ENCODE data around the gene TAGLN2.
"Not testable (repeated sequence)": the region's sequence is repeated elsewhere in the genome, so short reads cannot be mapped to it uniquely, and the experiment has no call there.

Gene TAGLN2

DNA sequence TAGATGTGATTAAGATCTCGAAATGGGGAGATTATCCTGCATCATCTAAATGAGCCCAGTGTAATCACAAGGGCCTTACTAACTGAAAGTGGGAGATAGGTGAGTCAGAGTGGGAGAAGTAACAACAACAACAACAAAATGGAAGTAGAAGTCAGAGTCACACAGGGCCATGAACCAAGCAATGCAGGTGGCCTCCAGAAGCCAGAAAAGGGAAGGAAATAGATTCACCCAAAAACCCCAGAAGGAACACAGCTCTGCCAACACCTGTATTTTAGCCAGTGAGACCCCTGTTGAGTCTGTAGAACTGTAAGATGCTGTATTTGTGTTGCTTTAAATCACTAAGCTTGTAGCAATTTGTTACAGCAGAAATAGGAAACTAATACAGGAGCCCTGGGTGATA is 4.1 kb downstream of the TAGLN2 start:
- no peak for DNase-seq (ENCODE audit: low read depth)

DNA sequence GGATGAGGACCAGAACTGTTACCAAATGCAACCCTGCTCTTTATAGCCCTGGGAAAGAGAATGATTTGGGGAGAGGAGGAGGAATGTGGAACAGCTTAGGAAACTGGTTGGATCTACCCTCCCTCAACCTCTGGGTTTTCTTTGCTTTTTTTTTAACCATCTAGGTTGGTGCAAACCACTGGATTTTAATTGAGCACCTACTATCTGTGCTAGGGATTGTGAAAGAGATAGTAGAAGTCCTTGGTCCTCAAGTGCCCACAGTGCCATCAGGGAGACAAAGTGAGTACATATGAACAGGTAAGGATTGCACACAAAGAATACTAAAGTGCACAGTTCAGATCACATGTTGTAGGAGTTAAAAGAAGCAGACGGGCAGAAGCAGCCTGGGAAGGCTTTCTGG is 4.7 kb downstream of the TAGLN2 start:
- DNase-seq (ENCODE audit: low read depth): no peak

DNA sequence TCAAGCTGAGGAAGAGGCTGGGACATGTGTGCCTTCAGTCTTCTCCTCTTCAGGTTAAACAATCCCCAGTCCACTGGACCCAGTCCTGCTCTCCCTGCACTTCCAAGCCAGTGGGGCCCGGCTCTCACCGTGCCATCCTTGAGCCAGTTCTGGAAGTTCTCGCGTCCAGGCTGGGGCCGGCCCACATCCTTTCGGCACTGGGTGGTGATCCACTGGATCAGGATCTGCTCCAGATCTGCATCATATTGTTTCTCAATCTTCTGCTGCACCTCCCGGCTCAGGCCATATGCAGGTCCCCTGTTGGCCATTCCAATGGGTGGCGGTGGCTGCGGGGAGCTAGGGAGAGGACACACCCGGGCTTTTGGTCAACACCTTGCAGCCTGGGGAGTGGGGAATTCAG is 5.1 kb downstream of the TAGLN2 start:
- DNase-seq (ENCODE audit: low read depth): no peak

DNA sequence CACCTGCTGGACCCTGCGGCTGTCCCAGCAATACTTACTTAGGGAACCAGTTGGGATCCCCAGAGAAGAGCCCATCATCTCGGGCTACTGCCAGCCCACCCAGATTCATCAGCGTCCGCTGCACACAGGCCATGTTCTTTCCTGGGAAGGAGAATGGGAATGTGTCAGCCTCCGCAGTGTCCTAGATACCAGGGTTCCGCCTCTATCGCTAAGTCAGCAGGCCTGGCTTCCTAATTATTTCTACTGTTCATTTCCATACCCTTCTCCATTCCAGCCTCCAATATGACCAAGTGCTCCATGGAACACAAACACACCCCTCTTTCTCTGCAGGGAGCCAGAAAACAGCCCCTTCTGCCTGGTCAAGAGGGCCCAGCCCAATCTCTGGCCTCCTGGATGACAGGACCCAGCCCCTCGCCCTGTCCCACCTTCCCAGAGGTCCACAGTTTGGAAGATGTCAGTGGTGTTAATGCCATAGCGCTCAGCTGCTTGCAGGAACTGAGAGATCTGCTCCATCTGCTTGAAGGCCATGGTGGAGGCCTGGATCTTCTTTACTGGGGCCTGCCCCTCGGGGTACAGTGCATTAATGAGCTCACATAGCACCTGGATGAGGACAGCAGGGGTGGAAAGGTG is 6.0 kb downstream of the TAGLN2 start:
- DNase-seq (ENCODE audit: low read depth): no peak

DNA sequence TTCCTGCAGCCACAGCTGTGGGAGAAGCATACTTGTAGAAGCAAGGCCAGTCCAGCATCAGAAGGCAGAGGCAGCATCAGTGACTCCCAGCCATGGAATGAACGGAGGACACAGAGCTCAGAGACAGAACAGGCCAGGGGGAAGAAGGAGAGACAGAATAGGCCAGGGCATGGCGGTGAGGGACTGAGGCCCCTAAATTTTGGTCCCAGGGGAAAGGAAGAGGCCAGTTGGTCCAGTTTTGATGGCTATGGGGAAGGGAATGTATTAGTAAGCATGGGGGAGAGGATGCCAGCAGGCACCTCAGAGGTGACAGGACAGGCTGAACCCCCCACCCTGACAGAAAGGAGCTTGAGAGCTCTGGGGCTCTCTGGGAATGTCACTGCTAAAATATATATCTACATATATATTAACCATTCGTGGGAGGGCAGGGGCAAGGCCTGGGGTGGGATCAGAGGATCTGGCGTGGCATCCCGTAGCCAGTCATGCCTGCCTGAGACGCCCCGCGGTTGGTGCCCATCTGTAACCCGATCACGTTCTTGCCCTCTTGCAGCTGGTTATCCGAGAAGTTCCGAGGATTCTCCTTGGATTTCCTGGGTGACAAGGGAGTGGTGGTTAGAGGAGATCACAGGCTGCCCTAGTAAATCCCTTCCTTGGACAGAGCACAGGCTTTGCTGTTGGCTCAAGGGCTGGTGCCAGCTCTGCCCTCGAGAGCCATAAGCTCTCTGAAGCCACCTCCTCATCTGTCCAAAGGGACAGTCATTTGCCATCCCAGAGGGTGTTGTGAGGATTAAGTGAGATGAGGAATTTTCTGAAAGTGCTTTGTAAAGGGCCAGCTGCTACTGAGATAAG is 6.7 kb downstream of the TAGLN2 start:
- no peak for DNase-seq (ENCODE audit: low read depth)

DNA sequence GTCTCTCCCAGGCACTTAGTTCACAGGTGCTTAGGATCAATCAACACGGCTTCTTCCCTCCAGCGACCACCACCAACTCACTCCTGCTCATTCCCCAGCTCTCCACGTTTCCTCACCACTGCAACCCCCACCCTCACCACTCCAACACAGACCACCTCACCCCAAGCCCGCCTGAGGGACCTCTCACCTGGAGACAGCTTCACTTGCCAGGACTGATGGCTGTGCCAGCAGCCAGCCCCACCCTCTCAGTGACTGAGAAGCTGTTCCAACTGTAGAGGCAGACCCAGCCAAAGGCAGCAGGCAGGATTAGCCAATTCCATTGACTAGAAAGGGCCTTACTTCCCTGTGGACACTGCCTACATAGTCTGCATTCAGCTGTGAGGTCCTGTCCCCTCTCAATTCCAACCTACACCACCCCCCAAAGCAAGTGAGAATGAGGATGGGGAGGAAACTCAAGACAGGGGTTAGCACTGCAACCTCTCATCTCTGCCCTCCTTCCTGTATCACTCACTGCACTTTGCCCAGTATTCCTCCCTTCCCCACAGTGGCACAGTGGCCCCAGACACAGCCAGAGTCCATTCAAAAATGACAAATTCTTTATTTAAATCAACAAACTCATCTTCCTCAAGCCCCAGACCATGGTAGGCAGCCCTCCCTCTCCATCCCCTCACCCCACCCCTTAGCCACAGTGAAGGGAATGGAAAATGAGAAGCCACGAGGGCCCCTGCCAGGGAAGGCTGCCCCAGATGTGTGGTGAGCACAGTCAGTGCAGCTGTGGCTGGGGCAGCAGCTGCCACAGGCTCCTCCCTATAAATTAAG is 7.6 kb downstream of the TAGLN2 start:
- no peak for DNase-seq (ENCODE audit: low read depth)

DNA sequence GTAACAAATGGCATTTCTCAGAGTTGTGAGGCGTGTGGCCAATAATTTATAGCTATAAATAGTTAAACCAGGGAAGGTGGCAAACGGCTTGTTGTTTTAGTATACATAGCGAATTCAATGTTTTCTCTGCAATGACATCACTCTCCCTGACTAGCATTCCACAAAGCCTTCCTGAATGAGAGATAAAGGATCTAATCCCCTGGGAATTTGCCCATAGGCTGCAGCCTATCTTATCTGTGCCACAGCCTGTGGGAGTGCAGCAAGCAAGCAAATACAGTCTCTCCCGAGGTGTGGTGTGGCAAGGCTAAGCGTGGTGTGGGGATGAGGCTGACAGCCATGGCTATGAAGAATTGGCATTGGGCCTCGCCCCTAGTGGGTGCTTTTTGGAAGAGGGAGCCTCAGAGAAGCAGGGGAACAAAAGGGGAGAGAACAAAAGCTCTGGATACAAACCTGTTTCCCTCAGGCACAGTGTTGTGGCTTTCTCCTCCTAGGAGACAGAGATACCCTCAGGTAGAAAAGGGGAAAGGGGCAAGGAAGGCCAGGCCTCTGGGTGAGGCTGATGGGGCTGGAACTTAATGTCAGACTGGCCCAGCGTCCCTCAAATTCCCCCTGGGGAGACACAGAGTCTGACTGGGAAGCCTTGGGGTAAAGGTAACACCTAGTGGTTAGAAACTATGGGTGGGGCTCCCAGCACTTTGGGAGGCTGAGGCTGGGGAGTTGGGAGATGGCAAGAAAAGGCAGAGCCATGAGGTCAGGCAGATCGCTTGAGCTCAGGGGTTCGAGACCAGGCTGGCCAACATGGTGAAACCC is 8.9 kb downstream of the TAGLN2 start:
- DNase-seq (ENCODE audit: low read depth): no peak

DNA sequence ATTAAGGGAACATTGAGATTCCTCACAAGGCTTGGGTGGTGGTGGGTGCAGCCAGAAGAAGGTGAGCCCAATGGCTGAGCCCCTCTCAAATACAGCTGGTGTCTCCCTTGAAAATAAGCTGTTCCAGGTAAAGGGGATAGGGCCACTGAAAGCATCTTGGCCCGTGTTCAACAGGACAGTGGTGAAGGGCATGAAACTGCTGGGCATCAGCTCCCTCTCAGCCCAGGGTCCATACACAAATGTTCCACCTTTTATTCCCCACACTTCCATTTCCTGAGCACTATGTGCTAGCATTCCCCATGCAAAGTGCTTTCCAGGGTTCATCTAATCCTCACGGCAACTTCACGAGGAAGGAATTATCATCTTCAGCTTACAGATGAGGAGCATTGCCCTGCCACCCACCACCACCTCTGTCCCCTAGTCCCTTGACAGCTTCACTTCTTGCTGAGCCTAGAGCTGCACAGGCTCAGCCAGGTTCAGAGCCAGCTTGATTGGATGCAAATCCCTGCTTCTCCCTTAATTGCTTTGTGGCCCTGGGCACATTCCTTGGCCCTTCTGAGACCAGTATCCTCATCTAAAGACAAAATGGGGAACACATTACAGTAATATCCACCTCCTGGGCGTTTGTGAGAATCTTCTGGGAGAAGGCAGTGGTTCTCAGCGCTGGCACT is 9.6 kb downstream of the TAGLN2 start:
- DNase-seq (ENCODE audit: low read depth): no peak

DNA sequence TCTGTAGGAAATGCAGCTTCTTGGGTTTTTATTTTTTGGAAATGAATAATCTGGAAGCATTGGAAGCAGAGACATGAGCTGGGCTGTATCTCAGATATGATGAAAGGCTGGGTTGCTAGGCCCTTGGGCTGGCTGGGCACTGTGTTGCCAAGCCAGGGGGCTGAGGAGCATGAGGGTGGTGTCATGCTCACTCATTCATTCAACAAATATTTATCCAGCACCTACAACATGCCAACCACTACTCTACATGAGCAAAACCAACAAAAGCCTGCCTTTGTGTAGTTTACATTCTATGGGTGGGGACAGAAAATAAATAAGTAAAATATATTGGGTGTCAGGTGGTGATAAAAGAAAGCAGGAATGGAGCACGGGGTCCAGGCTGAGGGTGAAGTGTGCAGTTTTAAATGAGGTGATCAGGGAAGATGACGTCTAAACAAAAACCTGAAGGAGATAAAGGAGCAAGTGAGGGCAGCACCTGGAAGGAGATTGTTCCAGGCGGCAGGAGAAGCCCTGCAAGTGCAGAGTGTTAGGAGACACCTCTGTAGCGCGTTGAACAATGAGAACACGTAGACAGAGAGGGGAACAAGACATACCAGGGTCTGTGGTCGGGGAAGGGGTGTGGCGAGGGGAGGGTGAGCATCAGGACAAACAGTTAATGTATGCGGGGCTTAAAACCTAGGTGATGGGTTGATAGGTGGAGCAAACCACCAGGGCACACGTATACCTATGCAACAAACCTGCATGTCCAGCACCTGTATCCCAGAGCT is 10.9 kb downstream of the TAGLN2 start:
- DNase-seq (ENCODE audit: low read depth): no peak

DNA sequence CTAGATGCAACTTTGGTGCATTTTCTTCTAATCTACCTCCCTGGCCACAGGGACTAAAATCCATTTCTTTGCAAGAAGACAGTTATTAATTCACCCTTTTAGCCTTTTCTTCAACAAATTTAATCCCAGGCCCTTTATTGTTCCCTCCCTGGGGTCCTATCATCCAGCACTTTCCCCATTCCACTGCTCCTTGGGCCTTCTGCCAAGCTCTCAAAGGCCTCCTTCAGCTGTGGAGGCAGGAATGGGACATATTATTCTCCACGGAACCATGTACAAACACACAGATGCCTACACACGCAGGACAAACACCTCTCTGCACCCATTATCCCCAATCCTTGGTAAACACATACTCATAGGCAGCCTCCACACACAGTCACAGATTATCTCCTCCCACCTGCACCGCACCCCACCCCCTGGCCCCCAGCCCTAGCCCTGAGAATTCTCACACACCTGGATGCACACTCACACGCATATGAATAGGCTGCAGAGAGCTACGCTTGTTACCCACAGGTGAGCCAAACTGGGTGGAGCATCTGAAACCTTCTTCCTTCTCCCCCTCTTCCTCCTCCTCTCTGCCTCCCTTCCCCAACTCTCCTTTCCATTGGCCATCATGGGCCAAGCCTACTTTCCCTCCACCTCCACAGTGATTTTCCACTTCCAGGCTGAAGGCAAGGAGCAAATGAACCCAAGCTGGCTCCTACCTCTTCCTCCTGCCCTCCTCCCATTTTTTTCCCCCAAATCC is 11.7 kb downstream of the TAGLN2 start:
- DNase-seq (ENCODE audit: low read depth): no peak

DNA sequence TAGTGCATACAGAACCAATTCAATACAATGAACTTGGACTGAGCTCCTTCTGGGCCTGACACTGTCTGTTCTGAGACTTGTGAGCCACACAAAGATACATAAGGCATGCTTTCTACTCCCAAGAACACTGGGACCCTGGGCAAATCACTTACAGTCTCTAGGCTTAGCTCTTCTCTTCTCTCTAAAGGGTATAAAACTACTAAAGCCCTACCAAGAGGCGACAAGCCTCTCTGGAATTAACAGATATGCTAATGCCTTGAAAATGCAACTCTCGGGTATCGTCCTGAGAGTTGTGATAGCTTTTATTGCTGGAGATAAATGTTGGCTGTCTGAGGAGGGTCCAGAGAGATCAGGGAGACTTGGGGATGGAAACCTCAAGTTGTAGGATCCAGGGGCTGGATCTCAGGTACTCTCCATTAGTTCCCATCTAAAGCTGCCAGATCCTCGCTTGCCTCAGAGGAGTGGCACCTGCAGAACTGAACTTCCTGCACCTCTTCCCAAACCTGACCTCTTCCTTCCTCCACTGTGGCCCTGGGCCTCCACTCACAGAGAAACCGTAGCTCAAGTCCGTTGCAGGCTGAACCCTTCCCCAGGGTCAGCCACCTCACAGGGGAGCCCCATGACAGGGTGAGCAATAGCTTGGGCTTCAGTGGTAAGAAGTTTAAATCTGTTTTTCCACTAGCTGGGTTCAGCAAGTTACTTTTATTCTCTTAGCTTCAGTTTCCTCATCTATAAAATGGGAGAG is 13.8 kb downstream of the TAGLN2 start:
- no peak for DNase-seq (ENCODE audit: low read depth)

DNA sequence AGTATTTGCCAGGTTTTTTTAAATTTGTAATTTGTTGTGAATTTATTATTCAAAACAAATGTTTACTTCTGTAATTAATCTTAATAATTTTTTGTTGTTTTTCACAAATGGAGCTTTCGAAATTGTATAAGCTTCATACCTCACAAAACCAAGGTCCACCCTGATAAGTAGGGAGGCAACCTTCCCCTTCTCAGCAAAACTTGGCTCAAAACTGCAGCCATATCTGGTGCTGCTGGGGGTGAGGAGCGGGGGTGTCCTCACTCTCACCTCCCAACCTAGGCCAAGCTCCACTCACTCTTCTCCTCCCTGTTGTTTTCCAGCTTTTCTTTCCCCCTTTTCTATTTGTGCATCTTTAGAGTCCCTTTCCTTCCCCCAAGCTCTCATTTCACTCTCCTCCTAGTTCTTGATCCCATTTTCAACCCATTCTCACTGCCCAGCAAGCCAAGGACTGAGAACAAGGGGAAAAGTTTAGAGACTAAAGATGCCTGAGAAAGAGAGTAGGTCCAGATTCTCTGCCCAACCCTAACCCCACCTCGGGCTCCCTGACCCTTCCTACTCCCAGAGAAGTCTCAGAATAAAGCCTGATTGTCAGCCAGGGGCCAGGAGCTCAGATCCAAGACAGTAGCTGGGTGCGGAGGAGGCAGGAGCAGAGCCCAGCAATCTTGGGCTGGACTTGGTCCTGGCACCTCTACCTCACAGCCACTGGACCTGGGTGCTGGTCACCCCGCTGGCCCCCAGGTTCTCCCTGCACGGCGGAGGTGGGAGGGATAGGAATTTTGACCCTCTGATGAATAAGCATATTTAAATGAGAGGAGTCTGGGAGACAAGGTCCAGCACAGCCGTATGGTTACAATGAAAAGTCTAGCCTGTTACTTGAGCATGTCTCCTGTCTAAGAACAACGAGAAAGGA is 17.0 kb downstream of the TAGLN2 start:
- DNase-seq (ENCODE audit: low read depth): no peak

DNA sequence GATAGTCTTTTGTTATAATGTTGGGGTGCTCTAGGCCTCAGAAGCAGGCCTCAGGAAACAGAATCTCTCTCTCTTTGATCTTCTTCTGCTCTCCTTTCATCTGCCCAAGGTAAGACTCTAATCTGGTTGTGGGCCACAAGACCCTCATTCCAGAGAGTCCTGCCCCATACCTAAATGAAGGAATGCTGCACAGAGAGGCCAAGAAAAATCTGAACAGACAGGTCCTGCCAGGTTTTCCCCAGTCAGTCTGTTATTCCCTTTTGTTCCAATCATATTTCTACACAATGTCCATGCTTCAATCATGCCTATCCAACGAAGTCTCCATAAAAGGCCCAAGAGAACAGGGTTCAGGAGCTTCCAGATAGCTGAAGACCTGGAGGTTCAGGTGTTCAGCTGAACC is 18.3 kb downstream of the TAGLN2 start:
- DNase-seq (ENCODE audit: low read depth): no peak

DNA sequence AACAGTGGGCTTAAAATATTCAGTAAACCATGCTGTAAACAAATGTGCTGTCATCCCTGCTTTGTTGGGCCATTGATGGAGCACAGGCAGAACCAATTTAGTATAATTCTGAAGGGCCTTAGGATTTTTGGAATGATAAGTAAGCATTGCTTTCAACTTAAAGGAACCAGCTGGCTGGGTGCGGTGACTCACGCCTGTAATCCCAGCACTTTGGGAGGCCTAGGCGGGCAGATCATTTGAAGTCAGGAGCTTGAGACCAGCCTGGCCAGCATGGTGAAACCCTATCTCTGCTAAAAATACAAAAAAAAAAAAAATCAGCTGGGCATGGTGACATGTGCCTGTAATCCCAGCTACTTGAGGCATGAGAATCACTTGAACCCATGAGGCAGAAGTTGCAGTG is 21.3 kb downstream of the TAGLN2 start:
- DNase-seq (ENCODE audit: low read depth): not testable (repeated sequence)

DNA sequence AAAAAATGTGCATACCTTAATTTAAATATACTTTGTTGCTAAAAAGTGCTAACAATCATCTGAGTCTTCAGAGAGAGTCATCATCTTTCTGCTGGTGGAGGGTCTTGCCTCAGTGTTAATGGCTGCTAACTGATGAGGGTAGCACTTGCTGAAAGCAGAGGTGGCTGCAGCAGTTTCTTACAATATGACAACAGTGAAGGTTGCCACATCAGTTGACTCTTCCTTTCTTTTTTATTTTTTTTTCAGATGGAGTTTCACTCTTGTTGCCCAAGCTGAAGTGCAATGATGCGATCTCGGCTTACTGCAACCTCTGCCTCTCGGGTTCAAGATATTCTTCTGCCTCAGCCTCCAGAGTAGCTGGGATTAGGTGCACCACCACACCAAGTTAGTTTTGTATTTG is 22.8 kb downstream of the TAGLN2 start:
- no peak for DNase-seq (ENCODE audit: low read depth)

DNA sequence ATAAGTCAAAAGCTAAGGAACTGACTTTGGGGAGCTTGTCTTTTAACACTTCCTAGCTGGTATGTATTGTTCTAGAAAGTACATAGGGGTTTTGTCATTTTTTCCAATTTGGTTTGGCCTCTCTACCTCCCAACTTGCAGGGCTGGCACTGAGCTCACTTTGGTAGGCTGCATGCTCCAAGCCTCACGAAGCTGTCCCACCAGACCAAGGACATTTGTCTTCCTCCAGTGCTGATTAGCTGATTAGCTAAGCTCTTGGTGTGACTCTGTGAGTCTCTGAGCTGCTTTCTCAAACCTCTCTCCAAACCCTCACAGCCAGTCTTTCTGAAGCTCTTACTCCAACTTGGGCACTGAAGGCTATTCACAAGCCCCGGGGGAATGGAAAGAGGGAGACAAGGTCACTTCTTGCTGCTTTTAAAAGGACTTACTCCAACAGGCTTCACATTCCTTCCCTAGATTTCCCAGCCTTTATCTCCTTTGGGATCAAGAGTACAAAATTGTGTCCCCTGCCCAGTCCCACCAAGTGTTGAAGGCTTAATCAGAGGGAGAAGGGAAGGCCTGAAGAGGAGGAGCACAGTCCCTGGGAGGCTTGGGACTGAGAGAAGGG is 24.4 kb downstream of the TAGLN2 start:
- DNase-seq (ENCODE audit: low read depth): no peak

DNA sequence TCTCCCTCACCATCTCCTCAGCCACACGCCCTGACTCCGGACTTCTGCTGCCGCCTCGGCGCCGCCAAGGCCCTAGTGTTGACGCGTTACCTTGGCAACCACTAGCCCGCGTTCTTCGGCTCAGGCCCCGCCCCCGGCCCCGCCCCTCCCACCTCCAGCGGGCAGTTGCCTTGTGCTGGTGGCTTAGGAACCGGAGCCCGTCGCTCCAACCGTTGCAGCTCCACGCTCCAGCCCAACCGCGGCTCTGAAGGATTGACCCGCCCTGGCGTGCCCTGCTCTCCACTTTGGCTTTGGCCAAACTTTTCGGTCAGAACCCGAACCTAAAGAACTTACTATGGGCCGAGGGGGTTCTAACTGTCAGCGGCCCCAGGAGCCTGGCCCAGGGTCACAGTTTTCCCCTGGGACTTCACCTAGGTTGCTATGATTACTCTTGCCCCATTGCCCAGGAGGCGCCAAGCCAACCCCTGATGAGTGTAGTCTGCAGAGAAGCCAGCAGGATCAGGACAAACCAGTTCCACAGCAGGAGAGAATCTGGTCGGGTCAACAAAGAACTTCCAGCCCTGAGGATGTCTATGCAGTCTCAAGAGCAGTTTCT is 25.1 kb downstream of the TAGLN2 start, which contains the start of gene CFAP45:
TSS of gene CFAP45 (minus strand) at position 80 of the 595 bp plus-strand sequence. CDS start at position 13, 67 bp downstream.
- DNase-seq (ENCODE audit: low read depth): no peak
